ENCODE results near the gene SELENON. TPM values are rescaled to one million over a fixed set of nuclear protein-coding genes. Genes with fewer than 3 reads are reported as not detected.

The SELENON gene
- total RNA-seq, 1 experiment from 2014 or later: 57.2 TPM

DNA sequence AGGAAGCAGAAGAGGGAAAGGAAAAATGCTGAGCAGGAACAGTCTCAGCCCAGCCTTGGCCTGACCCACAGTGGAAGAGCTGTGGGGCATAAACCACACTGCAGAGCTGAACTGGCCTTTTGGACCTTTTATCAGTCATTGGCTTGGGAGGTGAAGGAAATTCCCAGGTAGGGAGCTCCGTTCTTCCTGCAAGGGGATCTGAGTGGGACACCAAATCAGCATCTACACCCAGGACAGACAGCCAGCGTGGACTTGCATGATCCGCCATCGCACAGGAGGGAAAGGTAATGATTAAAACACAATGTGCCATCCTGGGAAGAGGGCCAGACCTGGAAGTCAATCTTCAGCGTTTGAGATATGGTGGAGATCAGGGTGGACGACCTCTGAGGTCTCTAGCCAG, 18.6 kb downstream of the SELENON start:
- ChIA-PET POLR2A (no interaction called here), CTCF (interaction anchor here (0.8 kb wide), 1 partner anchor 200 kb away, joined by 3 read pairs; no protein-coding TSS in a partner anchor)
- H3K9me3 ChIP-seq (ENCODE audit: control insufficient read depth, insufficient read depth, low read depth, low read length): no peaks in the 10 kb centered on the region
- intact Hi-C loops (cut with micrococcal nuclease; ENCODE audit: unreplicated experiment): no loop called here
- no peak for TF ChIP-seq POLR2AphosphoS5 (IDR thresholded peaks at IDR 0.05; ENCODE audit: low read depth, low read length)
- TF ChIP-seq TCF7L2 (IDR thresholded peaks at IDR 0.05; ENCODE audit: low read depth, low read length): no peak
- no peak for TF ChIP-seq SIN3A (IDR thresholded peaks at IDR 0.05; ENCODE audit: borderline replicate concordance, insufficient read depth, low read depth, low read length)
- TF ChIP-seq, protein P1, sequence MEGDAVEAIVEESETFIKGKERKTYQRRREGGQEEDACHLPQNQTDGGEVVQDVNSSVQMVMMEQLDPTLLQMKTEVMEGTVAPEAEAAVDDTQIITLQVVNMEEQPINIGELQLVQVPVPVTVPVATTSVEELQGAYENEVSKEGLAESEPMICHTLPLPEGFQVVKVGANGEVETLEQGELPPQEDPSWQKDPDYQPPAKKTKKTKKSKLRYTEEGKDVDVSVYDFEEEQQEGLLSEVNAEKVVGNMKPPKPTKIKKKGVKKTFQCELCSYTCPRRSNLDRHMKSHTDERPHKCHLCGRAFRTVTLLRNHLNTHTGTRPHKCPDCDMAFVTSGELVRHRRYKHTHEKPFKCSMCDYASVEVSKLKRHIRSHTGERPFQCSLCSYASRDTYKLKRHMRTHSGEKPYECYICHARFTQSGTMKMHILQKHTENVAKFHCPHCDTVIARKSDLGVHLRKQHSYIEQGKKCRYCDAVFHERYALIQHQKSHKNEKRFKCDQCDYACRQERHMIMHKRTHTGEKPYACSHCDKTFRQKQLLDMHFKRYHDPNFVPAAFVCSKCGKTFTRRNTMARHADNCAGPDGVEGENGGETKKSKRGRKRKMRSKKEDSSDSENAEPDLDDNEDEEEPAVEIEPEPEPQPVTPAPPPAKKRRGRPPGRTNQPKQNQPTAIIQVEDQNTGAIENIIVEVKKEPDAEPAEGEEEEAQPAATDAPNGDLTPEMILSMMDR (IDR thresholded peaks at IDR 0.05): no peak
- TF ChIP-seq, protein P2, sequence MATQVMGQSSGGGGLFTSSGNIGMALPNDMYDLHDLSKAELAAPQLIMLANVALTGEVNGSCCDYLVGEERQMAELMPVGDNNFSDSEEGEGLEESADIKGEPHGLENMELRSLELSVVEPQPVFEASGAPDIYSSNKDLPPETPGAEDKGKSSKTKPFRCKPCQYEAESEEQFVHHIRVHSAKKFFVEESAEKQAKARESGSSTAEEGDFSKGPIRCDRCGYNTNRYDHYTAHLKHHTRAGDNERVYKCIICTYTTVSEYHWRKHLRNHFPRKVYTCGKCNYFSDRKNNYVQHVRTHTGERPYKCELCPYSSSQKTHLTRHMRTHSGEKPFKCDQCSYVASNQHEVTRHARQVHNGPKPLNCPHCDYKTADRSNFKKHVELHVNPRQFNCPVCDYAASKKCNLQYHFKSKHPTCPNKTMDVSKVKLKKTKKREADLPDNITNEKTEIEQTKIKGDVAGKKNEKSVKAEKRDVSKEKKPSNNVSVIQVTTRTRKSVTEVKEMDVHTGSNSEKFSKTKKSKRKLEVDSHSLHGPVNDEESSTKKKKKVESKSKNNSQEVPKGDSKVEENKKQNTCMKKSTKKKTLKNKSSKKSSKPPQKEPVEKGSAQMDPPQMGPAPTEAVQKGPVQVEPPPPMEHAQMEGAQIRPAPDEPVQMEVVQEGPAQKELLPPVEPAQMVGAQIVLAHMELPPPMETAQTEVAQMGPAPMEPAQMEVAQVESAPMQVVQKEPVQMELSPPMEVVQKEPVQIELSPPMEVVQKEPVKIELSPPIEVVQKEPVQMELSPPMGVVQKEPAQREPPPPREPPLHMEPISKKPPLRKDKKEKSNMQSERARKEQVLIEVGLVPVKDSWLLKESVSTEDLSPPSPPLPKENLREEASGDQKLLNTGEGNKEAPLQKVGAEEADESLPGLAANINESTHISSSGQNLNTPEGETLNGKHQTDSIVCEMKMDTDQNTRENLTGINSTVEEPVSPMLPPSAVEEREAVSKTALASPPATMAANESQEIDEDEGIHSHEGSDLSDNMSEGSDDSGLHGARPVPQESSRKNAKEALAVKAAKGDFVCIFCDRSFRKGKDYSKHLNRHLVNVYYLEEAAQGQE (IDR thresholded peaks at IDR 0.05; ENCODE audit: insufficient read depth in 1 of 2, low read depth in 2 of 2, low read length in 1 of 2): no peak
- H3K36me3 ChIP-seq (ENCODE audit: control insufficient read depth, insufficient read depth, low read length): no peaks in the 10 kb centered on the region; the same call in 1 of the 2 replicates
- DNase-seq (ENCODE audit: low read depth, low spot score) (no peak), ATAC-seq (no peak)
- in situ Hi-C loops (cut with HindIII; ENCODE audit: low pct_unique_long_range_greater_than_20kb, low sequenced_read_pairs): no loop called here
- H3K4me1 ChIP-seq (ENCODE audit: control insufficient read depth, insufficient read depth, low read length): peaks cover 30% of the 10 kb centered on the region
- BruUV-seq (replicated peaks): no TSS peak
- H3K4me3 ChIP-seq (ENCODE audit: low read depth in 2 of 2, low read length in 2 of 2): peak overlapping the region; percentile 73 to 94
- no peaks in the 10 kb centered on the region for H3K27me3 ChIP-seq (ENCODE audit: control insufficient read depth, insufficient read depth, low read length)
- H3K27ac ChIP-seq (ENCODE audit: low read length): peak overlapping the region; percentile 86

DNA sequence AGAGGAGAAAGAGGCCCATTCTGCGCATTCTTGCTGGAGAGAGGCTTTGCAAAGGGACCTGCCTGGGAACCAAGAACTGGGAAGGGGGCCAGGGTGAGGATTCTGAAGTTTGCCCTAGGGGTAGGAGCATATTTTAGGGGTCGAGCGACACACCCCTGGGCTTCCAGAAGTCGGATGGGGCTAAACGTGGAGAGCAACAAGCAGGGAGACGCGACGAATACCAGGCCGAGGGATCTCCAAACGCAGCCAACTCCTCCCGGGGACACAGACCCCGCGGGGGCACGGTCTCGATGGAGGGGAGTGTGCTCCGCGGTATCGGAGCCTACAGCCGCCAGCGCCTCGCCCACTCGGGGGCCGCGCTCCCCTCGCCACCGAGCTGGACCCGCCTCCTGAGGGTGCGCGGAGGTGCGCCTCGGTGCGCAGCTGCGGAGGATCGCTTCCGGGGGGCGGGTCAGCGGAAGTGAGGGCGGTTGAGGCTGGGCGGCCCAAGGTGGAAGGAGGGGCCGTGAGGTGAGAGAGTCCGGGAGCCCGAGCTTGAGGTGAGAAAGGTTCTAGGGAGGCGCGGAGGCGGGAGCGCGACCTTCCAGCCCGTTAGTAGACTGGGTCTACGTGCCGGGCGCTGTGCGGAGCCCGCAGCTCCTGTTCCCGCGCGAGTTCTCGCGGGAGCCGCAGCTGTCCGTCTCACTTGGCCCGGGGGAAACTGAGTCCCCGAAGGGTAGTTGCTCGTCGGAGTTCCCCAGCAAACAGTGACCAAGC, 19.7 kb downstream of the SELENON start, which contains the start of gene MTFR1L:
Gene MTFR1L, plus strand, starts transcription at position 464 of the 756 bp plus-strand sequence. CDS start 3,151 bp downstream, outside the sequence.
- TF ChIP-seq SIN3A (IDR thresholded peaks at IDR 0.05; ENCODE audit: borderline replicate concordance, insufficient read depth, low read depth, low read length) (peak; percentile 70; the same call in 1 of the 2 replicates), POLR2AphosphoS5 (IDR thresholded peaks at IDR 0.05; ENCODE audit: low read depth, low read length) (peak; percentile 86)
- TF ChIP-seq, protein P2 (IDR thresholded peaks at IDR 0.05; ENCODE audit: insufficient read depth in 1 of 2, low read depth in 2 of 2, low read length in 1 of 2): no peak
- ATAC-seq (peak; percentile 92), DNase-seq (ENCODE audit: low read depth, low spot score) (peak; percentile 28)
- H3K27ac ChIP-seq (ENCODE audit: low read length): peak within 1 kb of the TSS; percentile 86
- in situ Hi-C loops (cut with HindIII; ENCODE audit: low pct_unique_long_range_greater_than_20kb, low sequenced_read_pairs) (no loop called here), intact Hi-C loops (cut with micrococcal nuclease; ENCODE audit: unreplicated experiment) (no loop called here)
- no peaks in the 10 kb centered on the region for H3K27me3 ChIP-seq (ENCODE audit: control insufficient read depth, insufficient read depth, low read length)
- peaks cover 30% of the 10 kb centered on the region for H3K4me1 ChIP-seq (ENCODE audit: control insufficient read depth, insufficient read depth, low read length)
- ChIA-PET CTCF (no interaction called here), POLR2A (interaction anchor here (0.6 to 1.0 kb wide), 5 partner anchors 19 to 392 kb away, joined by 3 to 7 read pairs (median 4); no protein-coding TSS in a partner anchor)
- peak within 1 kb of the TSS; percentile 73 to 94 for H3K4me3 ChIP-seq (ENCODE audit: low read depth in 2 of 2, low read length in 2 of 2)
- no peaks in the 10 kb centered on the region; the same call in 1 of the 2 replicates for H3K36me3 ChIP-seq (ENCODE audit: control insufficient read depth, insufficient read depth, low read length)
- H3K9me3 ChIP-seq (ENCODE audit: control insufficient read depth, insufficient read depth, low read depth, low read length): no peaks in the 10 kb centered on the region
- no TSS peak for BruUV-seq (replicated peaks)
